ENCODE results near the gene HOXD9. TPM values are rescaled to one million over a fixed set of nuclear protein-coding genes. Genes with fewer than 3 reads are reported as not detected.

The HOXD9 gene
- total RNA-seq, 1 experiment from 2014 or later = not detected

GRCh38 chr2:176154576-176155252 lies 32.2 kb downstream of the HOXD9 start:
- Histone ChIP-seq H3K79me1 (ENCODE audit: insufficient read depth, low read depth, low read length, poor library complexity, severe bottlenecking) (no peaks in the 10 kb centered on the region), H2BK15ac (ENCODE audit: low read depth, low read length) (no peak overlapping the region), H4K91ac (ENCODE audit: insufficient read length, low read depth, low read length) (no peak overlapping the region), H4K8ac (replicated peaks; ENCODE audit: insufficient read length, low read depth, low read length) (no peak overlapping the region), H2AK5ac (ENCODE audit: insufficient read length, low read length) (no peak overlapping the region), H4K5ac (ENCODE audit: insufficient read length, low read depth, low read length) (no peak overlapping the region), H3K27me3 (ENCODE audit: insufficient read depth, low read length) (peaks cover 100% of the 10 kb centered on the region), H2BK5ac (ENCODE audit: insufficient read length, low read length) (no peak overlapping the region), H4K20me1 (ENCODE audit: control insufficient read depth, insufficient read depth, insufficient read length) (no peaks in the 10 kb centered on the region), H3K27ac (ENCODE audit: insufficient read length, low read depth, low read length) (no peak overlapping the region), H3K14ac (ENCODE audit: insufficient read depth, low read length) (no peak overlapping the region), H3K9me3 (ENCODE audit: control insufficient read depth, low read depth, low read length) (no peaks in the 10 kb centered on the region), H3K56ac (ENCODE audit: insufficient read length, low read depth, low read length) (no peak overlapping the region), H3K79me2 (ENCODE audit: insufficient read depth, low read length) (no peaks in the 10 kb centered on the region), H3K9ac (ENCODE audit: extremely low read depth, insufficient read length, low read length) (no peak overlapping the region), H2AFZ (ENCODE audit: low read length) (no peak overlapping the region), H3K23ac (ENCODE audit: insufficient read length, low read depth, low read length) (no peak overlapping the region), H3K18ac (ENCODE audit: insufficient read length, low read depth, low read length) (no peak overlapping the region), H2BK20ac (ENCODE audit: low read depth, low read length, poor library complexity, severe bottlenecking) (no peak overlapping the region), H3T11ph (ENCODE audit: low read length) (no peak overlapping the region), H3K4me2 (ENCODE audit: insufficient read depth, insufficient read length, low read length) (no peak overlapping the region), H2BK120ac (ENCODE audit: low read depth, low read length, poor library complexity, severe bottlenecking) (no peak overlapping the region), H2BK12ac (ENCODE audit: insufficient read length, low read depth, low read length) (no peak overlapping the region), H3K23me2 (ENCODE audit: insufficient read length, low read depth, low read length, poor library complexity, severe bottlenecking) (no peaks in the 10 kb centered on the region), H3K4ac (ENCODE audit: low read depth, low read length) (no peak overlapping the region), H3K4me1 (ENCODE audit: insufficient read depth, low read length) (no peaks in the 10 kb centered on the region; the same call in 1 of the 2 replicates)
- Mint-ChIP-seq H3K4me3 (no peak overlapping the region), H3K27me3 (ENCODE audit: low read depth) (peaks cover 100% of the 10 kb centered on the region), H3K36me3 (ENCODE audit: insufficient read depth in 1 of 3, low read depth in 3 of 3) (no peaks in the 10 kb centered on the region; a peak in 1 of 7 replicates), H3K27ac (no peak overlapping the region), H3K9me3 (peaks cover 5 to 8% of the 10 kb centered on the region in 2 experiments; a peak in 3 of 5 replicates), H3K4me1 (peaks cover 3 to 30% of the 10 kb centered on the region in 2 experiments; a peak in 3 of 4 replicates)
- TF ChIP-seq CTCF (conservative IDR thresholded peaks at IDR 0.05) = no peak
- no CpG with 5 or more reads among the region's 11 CpGs for WGBS (ENCODE audit: extremely low coverage, insufficient read length, low lambda C conversion rate)
- DNase-seq = no peak

Data from H9 (cell line).